Testis (tissue), 2 donors: Measurements from ENCODE around the gene CD72.

ENCODE experiments used
- CTCF ChIP-seq, 3 experiments: fragments of 450-650 bp in 2 of 3; fragments of 200-600 bp in 1 of 3; sonication (generic) in 1 of 3; IDR thresholded peaks; one replicate each; pipeline ENCODE4 v1.5.1; 2016 to 2019; ENCODE audit warnings: antibody characterized with exemption in 3 of 3, mild to moderate bottlenecking in 2 of 3, moderate library complexity in 1 of 3
- POLR2A ChIP-seq: fragments of 450-650 bp; IDR thresholded peaks from one replicate; pipeline ENCODE4 v1.6.1; 2017; ENCODE audit warnings: antibody characterized with exemption, mild to moderate bottlenecking, moderate library complexity

GRCh38 chr9:35566417-35566816 lies 51.8 kb downstream of the CD72 start:
- TF ChIP-seq CTCF (IDR thresholded peaks at IDR 0.05) (no peak), POLR2A (no peak)
